ENCODE measurements around the gene ITGB7.
A peak's percentile ranks its signal among the peaks of the same experiment; 100 is the strongest.
"Not testable (repeated sequence)": the region's sequence is repeated elsewhere in the genome, so short reads cannot be mapped to it uniquely, and the experiment has no call there.

Gene ITGB7

GRCh38 chr12:53178803-53179202 lies 28.2 kb downstream of the ITGB7 start:
- DNase-seq (ENCODE audit: low spot score): not testable (repeated sequence)

GRCh38 chr12:53177447-53177846 lies 29.6 kb downstream of the ITGB7 start:
- DNase-seq (ENCODE audit: low spot score): not testable (repeated sequence)

- DNase-seq (ENCODE audit: low spot score): no peak
Observed at GRCh38 chr12:53176750-53177149, 30.3 kb downstream of the ITGB7 start.

GRCh38 chr12:53174881-53175491 lies 32.1 kb downstream of the ITGB7 start:
- peak; percentile 78 for DNase-seq (ENCODE audit: low spot score)

DNA sequence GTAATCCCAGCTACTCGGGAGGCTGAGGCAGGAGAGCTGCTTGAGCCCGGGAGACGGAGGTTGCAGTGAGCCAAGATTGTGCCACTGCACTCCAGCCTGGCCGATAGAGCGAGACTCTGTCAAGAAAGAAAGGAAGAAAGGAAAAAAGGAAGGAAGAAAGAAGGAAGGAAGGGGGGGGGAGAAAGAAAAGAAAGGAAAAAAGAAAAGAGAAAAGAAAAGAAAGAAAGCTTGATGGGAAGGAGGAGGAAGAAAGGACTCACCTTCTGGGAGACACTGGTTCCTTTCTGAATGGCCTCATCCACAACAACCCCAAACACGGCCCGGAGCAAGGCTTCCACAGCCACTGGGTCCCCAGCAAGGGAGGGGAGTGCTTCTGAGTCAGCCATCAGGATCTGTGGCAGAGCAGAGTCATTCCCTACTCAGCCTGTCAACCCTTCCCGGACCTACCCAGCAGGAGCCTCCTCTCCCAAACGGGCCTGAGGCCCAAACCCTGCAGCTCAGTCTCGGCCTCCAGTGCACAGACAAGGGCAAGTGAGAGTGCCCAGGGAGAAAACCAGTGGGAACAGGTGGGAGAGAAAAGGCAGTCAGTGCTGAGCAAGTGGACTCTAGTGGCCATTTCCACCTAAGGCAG lies 33.9 kb downstream of the ITGB7 start:
- no peak for DNase-seq (ENCODE audit: low spot score)

- DNase-seq (ENCODE audit: low spot score): no peak
Observed at GRCh38 chr12:53172352-53172751, 34.7 kb downstream of the ITGB7 start.

GRCh38 chr12:53171725-53172329 lies 35.2 kb downstream of the ITGB7 start:
- DNase-seq (ENCODE audit: low spot score): no peak

GRCh38 chr12:53170876-53171724 lies 36.0 kb downstream of the ITGB7 start:
- no peak for DNase-seq (ENCODE audit: low spot score)

- DNase-seq (ENCODE audit: low spot score): no peak
Observed at GRCh38 chr12:53170215-53170614, 36.8 kb downstream of the ITGB7 start.

DNA sequence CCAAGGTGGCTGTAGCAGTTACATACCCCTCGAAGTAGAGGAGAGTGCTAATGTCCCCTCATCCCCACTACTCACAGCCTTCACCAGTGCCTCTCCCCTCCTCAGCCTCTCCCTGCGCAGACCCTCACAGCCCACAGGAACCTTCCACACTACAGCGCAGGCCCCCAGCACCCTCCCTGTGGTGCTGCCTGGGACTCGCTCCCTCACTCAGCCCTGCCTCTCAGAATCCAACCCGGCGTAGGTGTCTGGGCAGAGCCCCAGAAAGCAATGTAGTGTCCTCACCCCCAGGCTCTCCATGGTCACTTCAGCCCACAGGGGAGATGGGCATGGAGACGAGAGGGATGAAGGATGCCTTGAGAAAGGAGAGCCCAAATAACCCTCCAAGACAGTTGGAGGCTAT lies 37.4 kb downstream of the ITGB7 start:
- DNase-seq (ENCODE audit: low spot score): no peak

- DNase-seq (ENCODE audit: low spot score): no peak
Observed at GRCh38 chr12:53166837-53167236, 40.2 kb downstream of the ITGB7 start.

DNA sequence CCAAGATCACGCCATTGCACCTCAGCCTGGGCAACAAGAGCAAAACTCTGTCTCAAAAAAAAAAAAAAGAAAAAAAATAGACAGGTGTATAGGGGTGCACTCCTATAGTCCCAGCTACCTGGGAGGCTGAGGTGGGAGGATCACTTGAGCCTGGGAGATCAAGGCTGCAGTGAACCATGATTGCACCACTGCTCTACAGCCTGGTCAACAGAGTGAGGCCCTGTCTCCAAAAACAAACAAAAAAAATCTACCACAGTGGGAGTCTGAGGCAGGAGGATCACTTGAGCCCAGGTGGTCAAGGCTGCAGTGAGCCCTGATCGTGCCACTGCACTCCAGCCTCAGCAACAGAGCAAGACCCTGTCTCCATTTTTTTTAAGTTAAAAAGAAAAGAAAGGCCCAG lies 44.0 kb downstream of the ITGB7 start:
- DNase-seq (ENCODE audit: low spot score): not testable (repeated sequence)

GRCh38 chr12:53161119-53161911 lies 45.7 kb downstream of the ITGB7 start:
- DNase-seq (ENCODE audit: low spot score): no peak

DNA sequence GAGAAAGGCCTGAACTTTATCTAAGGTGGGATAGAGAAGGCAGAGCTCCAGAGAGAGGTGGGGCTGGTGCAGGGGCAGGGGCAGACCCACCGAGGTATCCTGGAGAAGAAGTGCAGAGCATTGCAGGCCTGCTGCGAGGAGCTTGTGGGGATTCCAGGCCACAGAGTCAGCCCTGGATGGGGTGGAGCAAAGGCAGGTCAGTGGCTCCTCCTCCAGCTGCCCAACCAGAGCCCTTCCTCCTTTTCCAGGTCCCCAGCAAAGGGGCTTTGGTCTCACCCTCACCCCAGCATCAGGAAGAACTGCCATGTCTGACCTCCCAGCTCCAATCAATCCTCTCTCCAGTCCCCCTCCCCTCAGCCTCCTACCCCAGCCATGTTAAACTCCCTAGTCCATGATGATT lies 46.4 kb downstream of the ITGB7 start:
- peak; percentile 18 for DNase-seq (ENCODE audit: low spot score)

GRCh38 chr12:53160000-53160399 lies 47.1 kb downstream of the ITGB7 start:
- DNase-seq (ENCODE audit: low spot score): peak; percentile 40

DNA sequence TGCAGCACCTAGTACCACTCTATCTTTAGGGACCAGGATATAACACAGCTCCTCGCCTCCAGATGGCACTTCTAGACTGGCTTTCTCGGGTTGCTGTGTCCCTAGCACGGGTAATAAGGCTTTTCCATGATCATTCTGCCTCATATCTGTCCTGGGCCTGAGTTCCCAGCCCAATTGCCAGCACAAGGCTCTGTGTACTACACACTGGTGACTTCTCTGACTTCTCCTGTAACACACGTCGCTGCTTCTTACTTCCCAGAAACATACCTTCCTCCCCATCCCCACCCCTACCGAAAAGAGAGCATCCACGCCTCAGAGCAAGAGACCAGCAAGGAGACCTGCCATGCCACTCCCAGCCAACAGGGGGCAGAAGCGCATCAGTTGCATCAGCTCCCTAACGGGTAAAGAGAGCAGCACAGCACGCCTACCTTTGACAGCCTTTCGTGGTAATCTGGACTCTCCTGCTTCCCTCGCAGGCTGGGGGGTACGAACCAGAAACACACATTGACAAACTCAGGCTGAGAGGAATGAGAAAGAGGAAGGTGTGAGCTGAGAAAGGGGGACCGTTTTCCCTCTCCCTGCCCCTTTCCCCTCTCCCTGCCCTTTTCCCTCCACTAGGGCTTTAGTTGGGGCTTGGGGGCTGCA lies 47.7 kb downstream of the ITGB7 start:
- peak; percentile 95 for DNase-seq (ENCODE audit: low spot score)

DNA sequence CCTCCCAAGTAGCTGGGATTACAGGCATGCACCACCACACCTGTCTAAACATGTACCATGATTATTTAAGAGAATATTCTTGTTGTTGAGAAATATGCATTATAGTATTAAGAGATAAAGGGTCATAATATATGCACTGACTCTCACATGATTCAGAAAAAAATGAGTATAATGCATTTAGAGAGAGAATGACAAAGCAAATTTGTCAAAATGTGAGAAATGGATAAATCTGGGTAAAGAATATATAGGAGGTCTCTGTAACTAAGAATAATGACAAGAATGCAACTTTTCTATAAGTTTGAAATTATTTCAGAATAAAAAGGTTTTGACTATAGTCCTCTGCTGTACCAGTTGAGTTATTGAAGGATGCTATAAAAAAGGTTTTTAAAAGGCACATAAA lies 54.7 kb downstream of the ITGB7 start:
- DNase-seq (ENCODE audit: low spot score): no peak

DNA sequence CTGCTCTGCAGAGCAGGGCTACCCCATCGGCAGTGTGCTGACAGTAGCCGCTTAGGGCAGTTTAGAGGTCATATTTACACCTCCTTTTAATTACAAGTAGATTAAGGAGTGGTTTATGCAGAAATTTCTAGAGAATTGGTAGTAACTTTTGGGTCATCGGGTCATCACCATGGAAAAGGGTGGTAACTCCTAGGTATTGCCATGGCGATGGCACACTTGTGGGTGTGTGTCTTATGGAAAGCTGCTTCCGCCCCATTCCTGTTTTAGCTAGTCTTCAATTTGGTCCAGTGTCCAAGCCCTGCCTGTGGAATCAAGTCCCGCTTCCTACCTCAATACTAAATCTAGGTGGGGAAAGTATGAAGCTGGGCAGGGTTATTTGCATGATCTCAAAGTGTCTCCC lies 56.0 kb downstream of the ITGB7 start:
- no peak for DNase-seq (ENCODE audit: low spot score)

DNA sequence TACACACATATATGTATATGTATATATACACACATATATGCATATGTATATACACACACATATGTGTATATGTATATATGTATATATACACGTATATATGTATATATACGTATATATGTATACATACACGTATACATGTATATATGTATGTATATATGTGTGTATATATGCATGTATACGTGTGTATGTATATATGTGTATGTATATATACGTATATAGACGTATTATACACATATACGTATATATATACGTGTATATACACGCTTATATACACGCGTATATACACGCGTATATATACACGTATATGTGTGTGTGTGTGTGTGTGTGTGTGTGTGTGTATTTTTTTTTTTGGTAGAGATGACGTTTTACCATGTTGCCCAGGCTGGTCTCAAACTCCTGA lies 59.4 kb downstream of the ITGB7 start:
- no peak for DNase-seq (ENCODE audit: low spot score)

- no peak for DNase-seq (ENCODE audit: low spot score)
Observed at GRCh38 chr12:53147181-53147580, 59.9 kb downstream of the ITGB7 start.

All from iPS-NIHi11 (cell line).